GM19099 (cell line): Measurements from ENCODE around the gene UBE3A.

Experiments used
- POLR2A ChIP-seq: IDR thresholded peaks from 3 replicates; pipeline ENCODE4 v1.6.1; 2011; ENCODE audit warnings: low read depth; ENCODE audit not compliant: insufficient read length; ENCODE audit errors: extremely low read depth

Gene UBE3A

DNA sequence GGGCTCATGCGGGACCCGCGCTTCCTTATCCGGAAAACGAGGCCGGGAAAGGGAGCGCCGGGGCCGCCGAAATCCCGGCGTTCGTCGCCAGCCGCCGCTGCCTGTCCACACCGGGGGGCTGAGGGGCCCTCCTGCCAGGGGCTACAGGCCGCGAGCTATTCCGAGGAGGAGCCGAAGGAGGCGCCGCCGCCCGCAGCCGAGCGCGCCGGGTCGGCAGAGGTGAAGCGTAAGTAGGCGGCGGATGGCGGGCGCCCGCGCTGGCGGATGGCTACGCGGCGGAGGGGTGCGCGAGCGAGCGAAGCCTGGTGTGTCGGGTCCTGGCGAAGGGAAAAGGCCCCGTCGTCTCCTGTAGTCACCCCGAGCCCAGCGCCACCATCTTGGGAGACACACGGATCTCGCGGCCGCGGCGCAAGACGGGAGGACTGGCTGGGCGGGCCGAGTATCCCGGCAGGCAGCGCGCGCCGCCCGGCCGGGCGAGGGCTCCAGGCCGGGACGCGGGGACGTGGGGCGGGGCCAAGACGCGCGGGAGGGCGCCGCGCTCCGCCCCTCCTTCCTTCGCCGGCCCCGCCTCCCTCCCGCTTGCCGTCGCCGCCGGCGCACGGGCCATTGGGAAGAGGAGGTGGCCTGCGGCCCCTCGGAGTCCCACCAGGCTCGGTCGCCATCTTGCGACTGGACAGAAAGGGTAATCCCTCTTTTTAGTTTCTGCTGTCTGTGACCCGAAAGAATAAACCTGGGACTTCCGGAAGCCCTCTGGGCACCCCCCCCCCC is at the start of gene UBE3A:
TSS of gene UBE3A (minus strand) at position 424 of the 768 bp plus-strand sequence. CDS start 29,917 bp downstream, outside the sequence.
- peak; percentile 90 for TF ChIP-seq POLR2A

DNA sequence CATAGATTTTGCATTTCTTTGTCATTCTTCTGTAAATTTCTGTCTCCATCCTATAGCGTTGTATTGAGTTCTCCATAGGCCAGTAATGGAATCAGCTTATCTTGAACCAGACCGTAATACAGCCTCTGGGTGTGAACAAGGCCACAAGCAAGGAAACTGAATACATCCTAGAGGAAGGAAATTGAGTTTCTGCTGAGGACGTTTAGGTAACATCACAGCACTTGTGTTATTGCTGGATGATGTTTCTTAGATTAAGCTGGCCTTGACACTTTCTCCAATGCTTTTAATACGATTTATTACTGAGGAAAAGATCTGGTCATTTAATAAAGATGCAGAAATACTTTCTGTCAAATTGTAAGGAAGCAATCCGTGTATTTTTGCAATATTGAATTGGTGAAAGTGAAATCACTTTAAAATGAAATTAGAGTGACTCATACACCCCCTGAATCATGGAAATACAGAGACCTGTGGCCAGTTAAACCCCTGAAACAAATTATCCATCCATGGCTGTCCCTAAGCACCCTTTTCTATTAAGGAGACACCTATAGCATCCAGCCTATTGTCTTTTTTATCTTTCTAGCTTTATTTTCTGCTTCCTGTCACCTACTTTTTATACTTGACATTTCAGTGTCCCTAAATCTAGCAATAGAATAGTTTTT is 48.5 kb upstream of the UBE3A start:
- TF ChIP-seq POLR2A, result no peak

DNA sequence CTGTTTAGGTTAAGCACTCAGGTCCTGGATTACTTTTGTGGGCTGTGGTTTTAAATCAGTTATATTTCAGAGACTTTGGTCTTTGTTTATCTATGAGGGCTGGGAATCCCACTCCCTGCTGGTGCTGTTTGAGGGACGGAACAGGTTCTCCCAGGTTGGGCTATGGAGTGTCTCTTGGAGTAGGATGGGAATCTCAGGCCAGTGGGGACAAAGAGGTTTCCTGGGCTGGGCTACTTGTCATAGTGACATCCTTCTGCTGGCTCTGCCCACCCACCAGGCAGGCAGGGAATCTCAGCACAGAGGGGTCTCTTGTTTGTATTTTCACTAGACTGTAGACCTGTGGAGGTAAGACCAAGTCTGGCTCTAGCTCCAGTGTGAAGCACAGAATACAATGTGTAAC is 47.2 kb upstream of the UBE3A start:
- TF ChIP-seq POLR2A, result no peak

DNA sequence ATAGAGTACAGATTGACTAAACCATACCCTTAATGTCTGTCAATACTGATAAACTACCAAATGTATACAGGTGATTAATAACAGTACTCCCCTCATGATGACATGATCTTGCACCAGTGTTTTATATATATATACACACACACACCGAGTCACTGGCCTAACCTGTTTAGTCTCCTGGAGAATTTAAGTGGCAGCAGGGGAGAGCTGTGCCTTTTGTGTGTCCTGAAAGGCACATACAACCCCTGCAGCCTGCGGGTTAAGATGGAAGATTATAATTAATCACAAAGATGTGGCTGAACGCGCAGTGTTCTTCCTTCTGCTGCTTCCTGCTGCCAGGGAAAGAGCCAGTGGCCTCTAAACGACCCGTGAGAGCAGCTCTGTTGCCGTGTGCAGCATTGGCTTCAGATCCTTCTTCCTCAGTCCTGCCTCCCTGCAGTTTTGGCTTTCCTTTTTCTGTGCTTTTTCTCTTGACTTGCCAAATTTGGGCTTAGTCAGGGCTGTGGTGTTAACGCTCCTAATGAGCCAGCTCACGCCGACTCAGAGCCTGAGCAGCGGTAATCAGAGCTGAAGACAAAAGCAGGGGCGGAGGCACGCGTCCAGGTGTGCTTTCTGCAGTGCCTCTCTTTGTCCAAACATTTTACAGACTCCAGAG is 42.5 kb upstream of the UBE3A start:
- no peak for TF ChIP-seq POLR2A

DNA sequence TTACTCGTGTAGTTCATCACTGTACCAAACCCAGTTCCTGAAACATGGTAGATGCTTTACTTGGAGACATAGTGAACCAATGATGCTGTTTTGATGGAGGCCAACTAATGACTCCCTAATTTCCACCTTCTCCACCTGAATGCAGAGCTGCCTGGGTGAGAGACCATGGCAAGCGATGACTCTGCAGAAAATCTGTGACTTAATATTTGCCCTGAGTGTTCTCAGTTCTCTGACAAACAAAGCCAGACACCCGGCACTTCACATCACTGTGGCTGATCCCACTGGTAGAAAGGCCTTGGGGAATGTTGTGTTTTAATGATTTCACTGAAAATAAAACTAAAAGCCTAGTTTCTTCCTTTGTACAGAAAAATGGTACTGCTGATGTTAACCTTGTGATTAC is 39.5 kb upstream of the UBE3A start:
- no peak for TF ChIP-seq POLR2A

DNA sequence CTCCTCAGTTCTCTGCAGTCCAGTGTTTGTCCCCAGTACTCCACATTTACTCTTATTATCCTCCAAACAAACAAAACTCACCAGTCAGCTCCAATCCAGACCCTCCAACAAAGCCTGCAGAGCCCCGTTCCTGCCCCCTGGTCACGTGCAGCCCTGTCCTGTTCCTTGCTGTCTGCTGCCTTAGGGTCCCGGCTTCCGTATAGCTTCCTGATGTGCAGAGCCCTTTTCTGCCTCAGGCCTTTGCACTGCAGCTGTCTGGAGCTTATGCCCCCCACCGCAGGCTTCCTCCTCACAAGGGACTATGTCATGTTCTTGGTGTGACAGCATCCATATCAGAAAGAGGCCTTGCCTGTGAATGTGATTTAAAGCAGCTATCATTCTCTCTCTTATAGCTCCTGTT is 39.0 kb upstream of the UBE3A start:
- no peak for TF ChIP-seq POLR2A

DNA sequence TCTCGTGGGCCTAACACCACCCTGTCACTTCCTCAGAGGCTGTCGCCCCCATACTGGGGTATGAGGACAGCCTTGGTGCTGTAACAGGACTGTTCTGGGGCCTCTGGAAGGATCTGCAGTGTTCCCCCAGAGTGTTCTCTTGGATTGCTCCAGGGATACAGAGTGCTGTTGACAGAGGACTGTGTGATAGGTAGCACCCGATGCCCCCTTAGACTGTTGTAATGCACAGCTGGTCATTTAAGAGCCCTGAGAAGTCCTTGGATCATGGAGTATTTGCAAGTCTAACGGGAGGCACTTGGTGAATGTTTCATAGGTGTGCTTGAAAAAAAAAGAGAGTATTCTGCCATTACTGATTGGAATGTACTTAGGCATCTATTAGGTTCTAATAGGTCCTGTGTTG is 35.4 kb upstream of the UBE3A start:
- TF ChIP-seq POLR2A, result no peak

DNA sequence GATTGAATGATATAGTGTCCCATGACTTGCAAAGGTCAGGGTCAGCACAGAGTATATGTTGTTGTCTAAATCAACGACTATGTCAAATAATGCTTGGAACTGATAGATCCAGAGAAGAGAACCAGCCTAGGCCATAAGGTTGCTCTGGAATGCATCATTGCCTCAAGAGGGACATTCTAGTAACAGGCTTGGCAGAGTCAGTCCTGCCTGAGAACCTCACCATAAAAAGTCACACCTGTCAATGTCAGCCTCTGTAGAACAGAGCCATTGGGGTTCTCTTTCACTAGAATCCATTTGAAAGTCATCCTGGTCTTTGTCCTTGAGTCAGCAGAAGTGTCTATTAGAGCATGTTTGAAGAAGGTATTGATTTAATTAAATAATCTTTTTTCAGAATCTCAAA is 31.4 kb upstream of the UBE3A start:
- TF ChIP-seq POLR2A, result no peak

DNA sequence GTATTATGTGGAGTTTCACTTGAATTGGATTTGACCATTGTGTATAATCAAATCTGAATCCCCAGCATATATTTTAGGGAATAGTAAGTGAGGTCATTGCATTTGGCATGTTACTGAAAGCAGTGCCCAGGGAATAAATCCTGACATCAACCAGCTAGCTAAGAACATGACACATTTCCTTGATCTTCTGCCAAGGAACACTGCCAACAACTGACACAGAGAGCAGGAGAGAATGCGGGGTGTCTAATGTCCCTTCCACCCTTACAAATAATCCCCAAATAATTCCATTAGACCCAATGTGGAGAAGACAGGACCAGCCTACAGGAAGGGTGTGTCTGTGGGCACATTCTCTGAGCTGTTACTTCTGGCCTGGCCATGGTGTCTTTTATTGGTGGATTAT is 30.6 kb upstream of the UBE3A start:
- TF ChIP-seq POLR2A, result no peak

DNA sequence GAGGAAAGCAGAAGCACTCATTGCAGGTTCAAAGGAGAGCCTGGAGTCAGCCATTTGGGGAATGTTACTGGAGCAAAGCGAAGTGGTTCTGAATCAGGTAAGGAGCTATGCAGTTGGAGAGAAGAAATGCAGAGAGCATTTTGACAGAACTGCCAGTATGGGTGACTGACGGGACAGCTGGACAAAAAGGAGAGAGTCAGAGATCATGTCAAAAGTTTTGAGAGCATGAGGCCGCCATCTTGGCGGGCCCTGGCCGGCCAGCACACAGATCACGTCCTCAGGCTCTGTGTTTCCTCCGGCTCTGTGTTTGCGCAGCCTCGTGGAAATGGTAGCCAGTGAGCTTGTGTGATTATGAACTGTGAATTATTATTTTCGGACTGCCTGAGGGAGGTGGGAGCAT is 29.8 kb upstream of the UBE3A start:
- no peak for TF ChIP-seq POLR2A

DNA sequence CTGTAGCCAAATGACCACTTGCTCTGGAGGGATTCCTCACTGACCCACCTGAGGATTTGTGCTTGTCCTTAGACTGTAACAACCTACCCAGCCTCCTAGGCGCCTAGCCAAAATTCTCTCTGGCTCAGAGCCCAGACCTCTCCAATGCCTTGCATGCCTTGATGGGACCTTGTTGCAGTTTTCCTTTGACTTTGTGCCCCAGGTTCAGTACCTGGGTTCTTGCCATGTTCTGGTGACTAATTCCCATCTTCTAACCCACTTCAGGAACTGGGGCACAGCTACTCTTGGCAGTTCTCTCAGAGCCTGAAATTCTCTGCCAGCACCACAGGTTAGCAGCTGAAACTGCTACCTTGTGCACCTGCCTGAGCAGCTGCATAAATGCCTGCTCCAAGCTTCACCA is 27.0 kb upstream of the UBE3A start:
- no peak for TF ChIP-seq POLR2A

DNA sequence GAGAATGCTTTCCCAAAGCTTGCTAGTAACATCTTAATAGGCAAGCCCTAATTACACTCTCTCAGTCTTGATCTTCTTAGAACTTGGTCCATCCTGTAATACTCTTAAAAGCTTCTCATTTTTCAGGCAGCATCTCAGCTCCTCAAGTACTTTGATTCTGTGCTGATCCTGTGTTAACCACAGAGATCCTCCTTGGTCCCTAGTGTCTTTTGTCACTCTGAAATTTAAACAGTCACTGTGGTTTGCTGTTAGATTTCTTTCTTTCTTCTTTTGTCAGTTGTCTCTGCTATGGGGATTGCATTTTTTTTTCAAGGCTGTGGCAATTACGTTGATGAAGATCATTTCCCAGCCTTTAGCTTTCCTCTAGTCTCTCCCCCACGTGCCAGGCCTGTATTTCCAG is 26.0 kb upstream of the UBE3A start:
- no peak for TF ChIP-seq POLR2A

DNA sequence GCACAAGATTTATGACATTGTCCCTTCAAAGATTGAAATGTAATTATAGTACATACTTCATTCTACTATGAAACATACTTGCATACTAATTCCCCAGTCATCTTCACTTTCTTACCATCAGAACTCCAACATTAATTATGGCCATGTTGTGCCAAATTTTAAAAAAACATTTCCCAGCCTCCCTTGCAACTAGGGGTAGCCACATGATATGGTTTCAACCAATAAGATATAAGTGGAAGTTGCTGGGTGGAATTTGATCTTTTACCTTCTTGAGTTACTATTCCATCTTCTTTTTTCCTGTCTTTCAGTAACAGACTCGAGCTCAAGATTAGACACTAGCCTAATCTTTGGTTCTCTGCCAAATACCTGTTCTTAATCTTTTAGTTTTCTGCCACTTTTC is 25.6 kb upstream of the UBE3A start:
- no peak for TF ChIP-seq POLR2A

DNA sequence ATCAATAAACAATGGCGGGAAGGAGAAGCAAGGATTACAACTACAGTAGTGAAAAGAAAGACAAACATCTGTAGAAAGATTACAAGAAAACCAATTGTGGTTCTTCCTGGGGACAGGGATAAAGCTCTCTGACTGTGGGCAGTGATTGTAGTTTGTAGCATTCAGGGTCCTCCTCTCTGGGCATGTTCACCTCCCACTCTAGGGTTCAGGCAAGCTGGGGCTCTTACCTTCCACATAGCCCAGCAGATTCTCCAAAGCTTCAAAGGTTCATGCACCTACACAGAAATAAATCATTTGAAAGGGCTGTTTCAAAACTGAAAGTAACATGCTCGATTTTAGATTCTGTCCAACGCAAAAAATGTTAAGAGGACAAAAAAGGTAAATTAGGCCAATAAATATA is 17.4 kb upstream of the UBE3A start:
- TF ChIP-seq POLR2A, result no peak

DNA sequence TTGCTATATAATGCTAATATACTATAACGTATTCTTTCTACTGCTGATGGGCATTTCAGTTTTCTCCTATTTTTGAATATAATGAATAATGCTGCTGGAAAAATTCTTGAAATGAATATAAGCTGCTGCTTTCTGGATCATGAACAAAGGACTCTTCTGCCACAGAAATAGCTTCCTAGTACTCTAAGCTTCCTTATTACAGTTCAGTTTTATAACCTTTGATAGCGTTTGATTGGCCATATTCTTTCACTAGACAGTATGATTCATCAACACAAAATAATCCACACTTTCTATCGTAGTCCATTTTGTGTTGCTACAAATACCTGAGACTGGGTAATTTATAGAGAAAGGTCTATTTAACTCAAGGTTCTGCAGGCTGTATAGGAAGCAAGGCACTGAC is 16.4 kb upstream of the UBE3A start:
- TF ChIP-seq POLR2A, result no peak

DNA sequence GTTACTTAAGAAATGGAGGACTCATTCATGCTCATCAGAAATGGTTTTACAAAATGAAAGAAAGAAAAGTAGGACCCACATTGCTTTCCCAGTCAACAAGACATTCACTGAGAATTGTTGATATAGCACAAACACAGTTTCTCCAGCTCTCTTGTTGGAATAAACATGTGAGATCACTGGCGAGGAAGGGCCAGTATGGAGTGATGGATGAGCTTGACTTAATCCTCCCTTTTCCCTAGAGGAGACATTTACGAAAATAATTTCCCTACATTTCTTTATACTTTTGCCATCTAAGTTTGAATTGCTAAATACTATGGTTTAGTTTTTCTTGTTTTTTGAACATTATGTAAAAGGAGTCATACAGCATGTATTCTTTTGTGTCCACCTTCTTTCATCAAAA is 15.9 kb upstream of the UBE3A start:
- no peak for TF ChIP-seq POLR2A

DNA sequence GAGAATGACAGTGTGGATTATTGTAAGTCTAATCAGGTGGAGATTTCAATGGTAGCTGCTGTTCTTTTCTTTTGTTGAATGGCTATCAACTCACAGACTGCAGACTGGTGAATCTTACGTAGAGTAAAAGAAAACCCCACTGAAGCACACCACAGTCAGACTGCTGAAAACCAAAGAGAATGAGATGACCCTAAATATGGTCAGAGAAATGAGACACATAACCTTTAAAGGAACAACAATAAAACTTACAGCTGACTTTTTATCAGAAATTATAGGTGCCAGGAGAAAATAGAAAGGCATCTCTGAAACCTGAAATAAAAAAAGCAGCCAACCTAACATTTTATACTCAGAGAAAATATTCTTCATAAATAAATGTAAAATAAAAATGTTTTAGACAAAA is 12.7 kb upstream of the UBE3A start:
- no peak for TF ChIP-seq POLR2A

DNA sequence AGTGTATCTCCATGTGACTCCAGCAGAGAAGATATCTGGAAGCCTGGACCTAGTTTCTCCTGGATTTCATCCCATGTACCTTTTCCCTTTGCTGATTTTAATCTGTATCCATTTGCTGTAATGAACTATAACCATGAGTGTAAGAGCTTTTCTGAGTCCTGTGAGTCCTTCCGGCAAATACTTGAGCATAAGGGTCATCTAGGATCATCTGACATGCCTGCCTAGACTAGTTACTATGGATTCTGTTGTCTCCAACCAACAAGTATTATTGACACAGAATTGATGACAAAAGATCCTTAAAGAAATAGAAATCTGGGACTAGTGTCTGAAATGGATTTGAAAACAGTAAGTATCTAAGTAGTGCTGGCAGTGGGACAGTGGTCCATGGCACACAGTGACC is 11.3 kb upstream of the UBE3A start:
- no peak for TF ChIP-seq POLR2A
